ENCODE measurements around the gene PDE2A. TPM values are rescaled to one million over a fixed set of nuclear protein-coding genes. Genes with fewer than 3 reads are reported as not detected.

The PDE2A gene
- total and polyA plus RNA-seq, 8 donors: 3.5 to 548 (median 25.9) TPM

- no peaks in the 10 kb centered on the region for H3K27me3 ChIP-seq
- H3K9me3 ChIP-seq: no peaks in the 10 kb centered on the region
- peak; percentile 40 to 81 for DNase-seq
- TF ChIP-seq CTCF (IDR thresholded peaks at IDR 0.05): no peak
- TF ChIP-seq POLR2AphosphoS5 (IDR thresholded peaks at IDR 0.05): no peak
- intact Hi-C loops (cut with DNase I; ENCODE audit: low total_unique reads): loop anchor here (10.0 kb wide), 1 partner anchor 93 kb away; the partner anchor contains the start of gene ATG16L2
- 0 to 3% (median 2%) methylated on average over 6 to 13 of the region's 13 CpGs for WGBS, 5 donors
- H3K4me1 ChIP-seq: peaks cover 45 to 86% (median 68%) of the 10 kb centered on the region in 4 donors
- peak overlapping the region; percentile 61 to 75 (median 66) for H3K4me3 ChIP-seq
- peak overlapping the region; percentile 84 to 93 (median 88) for H3K27ac ChIP-seq
- H3K36me3 ChIP-seq: peaks cover 0 to 35% (median 23%) of the 10 kb centered on the region in 4 donors
Observed at GRCh38 chr11:72721689-72722049, 47.4 kb upstream of the PDE2A start.

DNA sequence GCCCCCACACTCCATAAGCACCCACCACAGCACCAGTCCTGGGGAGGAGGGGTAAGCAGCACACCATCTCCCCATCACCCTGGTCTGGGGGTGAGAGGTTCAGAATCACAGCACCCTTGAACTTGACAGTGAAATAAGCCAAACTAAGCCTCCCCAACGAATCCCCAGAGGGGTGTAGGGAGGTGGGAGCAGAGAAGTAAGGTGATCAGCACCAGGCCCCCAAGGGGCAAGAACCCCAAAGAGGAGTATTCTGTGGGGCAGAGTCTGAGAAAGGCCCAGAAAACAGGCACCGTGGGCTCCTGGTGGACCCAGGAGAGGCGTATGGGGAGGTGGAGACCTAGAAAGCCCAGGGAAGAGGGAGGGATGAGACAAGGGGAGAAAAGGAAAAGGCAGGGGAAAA, 47.1 kb upstream of the PDE2A start:
- TF ChIP-seq CTCF (IDR thresholded peaks at IDR 0.05): no peak
- no peak for TF ChIP-seq POLR2A (IDR thresholded peaks at IDR 0.05)
- TF ChIP-seq POLR2AphosphoS5 (IDR thresholded peaks at IDR 0.05): no peak
- TF ChIP-seq EP300 (IDR thresholded peaks at IDR 0.05): no peak
- no peaks in the 10 kb centered on the region for H3K27me3 ChIP-seq
- intact Hi-C loops (cut with DNase I; ENCODE audit: low total_unique reads): loop anchor here (10.0 kb wide), 1 partner anchor 94 kb away; the partner anchor contains the start of gene ATG16L2
- H3K9me3 ChIP-seq: no peaks in the 10 kb centered on the region
- no peak for DNase-seq
- peak overlapping the region; percentile 84 to 93 (median 88) for H3K27ac ChIP-seq
- H3K4me1 ChIP-seq: peaks cover 45 to 90% (median 71%) of the 10 kb centered on the region in 4 donors
- H3K4me3 ChIP-seq: peak overlapping the region; percentile 61 to 75 (median 66)
- 3 to 16% (median 7%) methylated on average over 3 of the region's 3 CpGs for WGBS, 5 donors
- peaks cover 0 to 35% (median 25%) of the 10 kb centered on the region in 4 donors for H3K36me3 ChIP-seq

DNA sequence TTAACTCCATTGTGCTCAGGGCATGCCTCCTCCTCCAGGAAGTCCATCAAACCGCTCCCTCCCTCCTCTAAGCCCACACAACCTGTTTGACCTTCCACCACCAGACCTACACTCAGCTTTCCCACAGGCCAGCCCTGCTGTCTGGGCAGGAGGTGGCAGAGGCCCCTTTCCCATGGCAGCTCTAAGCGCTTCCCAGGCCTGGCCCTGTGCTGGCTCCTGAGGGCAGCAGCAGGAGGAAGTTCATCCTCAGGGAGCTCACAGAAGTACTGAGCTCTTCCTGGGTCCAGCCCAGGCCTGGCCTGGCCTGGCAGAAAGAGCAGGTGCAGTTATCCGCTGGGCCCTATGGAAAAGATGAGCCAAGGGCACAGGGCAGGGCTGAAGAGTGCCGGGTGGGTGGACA, 46.6 kb upstream of the PDE2A start:
- WGBS, 5 donors: 25 to 62% (median 36%) methylated on average over 4 of the region's 4 CpGs
- Histone ChIP-seq H3K4me3 (peak overlapping the region; percentile 61 to 75 (median 66)), H3K27ac (peak overlapping the region; percentile 84 to 93 (median 88)), H3K36me3 (peaks cover 0 to 32% (median 25%) of the 10 kb centered on the region in 4 donors), H3K9me3 (no peaks in the 10 kb centered on the region), H3K27me3 (no peaks in the 10 kb centered on the region), H3K4me1 (peaks cover 45 to 88% (median 73%) of the 10 kb centered on the region in 4 donors)
- TF ChIP-seq POLR2AphosphoS5 (IDR thresholded peaks at IDR 0.05) (no peak), CTCF (IDR thresholded peaks at IDR 0.05) (no peak), POLR2A (IDR thresholded peaks at IDR 0.05) (no peak), EP300 (IDR thresholded peaks at IDR 0.05) (no peak)
- intact Hi-C loops (cut with DNase I; ENCODE audit: low total_unique reads): loop anchor here (10.0 kb wide), 1 partner anchor 94 kb away; the partner anchor contains the start of gene ATG16L2
- peak in 1 of 2 donors; percentile 53 for DNase-seq

DNA sequence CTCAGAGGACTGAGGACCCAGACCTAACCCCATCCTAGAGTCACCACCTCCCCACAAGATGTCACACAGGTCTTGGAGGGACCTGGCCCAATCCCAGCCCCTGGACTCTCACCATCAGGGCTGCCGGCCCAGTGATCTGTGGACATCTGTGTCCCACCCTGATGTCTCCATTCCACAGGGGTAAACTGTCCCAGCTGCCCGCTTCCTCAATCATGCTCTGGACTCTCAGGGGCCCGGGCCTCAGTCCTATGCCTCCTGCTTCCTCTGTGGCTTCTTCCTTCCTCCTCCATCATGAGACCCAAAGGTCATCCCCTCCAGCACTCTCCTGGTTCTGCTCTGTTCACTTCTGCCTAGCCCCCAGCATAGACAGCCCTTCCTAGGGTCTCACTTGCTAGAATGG, 45.8 kb upstream of the PDE2A start:
- no peak for DNase-seq
- peak overlapping the region in 3 of 5 donors; percentile 49 to 88 (median 88) for H3K27ac ChIP-seq
- H3K36me3 ChIP-seq: peaks cover 0 to 31% (median 25%) of the 10 kb centered on the region in 4 donors
- intact Hi-C loops (cut with DNase I; ENCODE audit: low total_unique reads): loop anchor here (10.0 kb wide), 1 partner anchor 95 kb away; the partner anchor contains the start of gene ATG16L2
- H3K27me3 ChIP-seq: no peaks in the 10 kb centered on the region
- H3K4me3 ChIP-seq: peak overlapping the region; percentile 61 to 75 (median 66)
- TF ChIP-seq POLR2A (IDR thresholded peaks at IDR 0.05): no peak
- no peaks in the 10 kb centered on the region for H3K9me3 ChIP-seq
- 52 to 72% (median 61%) methylated on average over 3 of the region's 3 CpGs for WGBS, 5 donors
- H3K4me1 ChIP-seq: peaks cover 41 to 86% (median 71%) of the 10 kb centered on the region in 4 donors

DNA sequence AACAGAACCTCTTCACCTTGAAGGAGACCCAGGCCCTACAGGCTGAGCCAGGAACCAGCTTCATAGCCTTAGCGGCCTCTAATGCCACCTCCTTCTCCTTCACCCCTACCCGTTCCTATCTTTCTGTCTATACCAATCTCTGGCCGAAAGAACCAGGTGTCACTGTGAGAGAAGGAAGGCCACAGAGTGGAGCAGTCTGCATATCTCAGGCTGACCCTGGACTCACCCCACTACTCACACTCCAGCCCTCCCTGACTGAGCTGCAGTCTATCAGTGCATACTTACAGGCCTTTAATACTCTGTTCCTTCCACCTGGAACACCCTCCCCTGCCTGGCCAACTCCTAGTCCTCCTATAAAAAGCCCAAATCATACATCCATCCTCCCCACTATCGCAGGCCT, 45.3 kb upstream of the PDE2A start:
- peaks cover 40 to 87% (median 69%) of the 10 kb centered on the region in 4 donors for H3K4me1 ChIP-seq

More for the DNA sequence above, 45.3 kb upstream of the PDE2A start:
- 65 to 80% (median 73%) methylated on average over 4 of the region's 4 CpGs for WGBS, 5 donors
- DNase-seq: no peak
- Histone ChIP-seq H3K4me3 (peak overlapping the region in 2 of 4 donors; percentile 61 to 75), H3K36me3 (peaks cover 0 to 36% (median 25%) of the 10 kb centered on the region in 4 donors), H3K27me3 (no peaks in the 10 kb centered on the region), H3K27ac (peak overlapping the region in 4 of 5 donors; percentile 16 to 88 (median 40)), H3K9me3 (no peaks in the 10 kb centered on the region)
- intact Hi-C loops (cut with DNase I; ENCODE audit: low total_unique reads): no loop called here
- TF ChIP-seq CTCF (IDR thresholded peaks at IDR 0.05) (no peak), EP300 (IDR thresholded peaks at IDR 0.05) (no peak), POLR2AphosphoS5 (IDR thresholded peaks at IDR 0.05) (no peak), POLR2A (IDR thresholded peaks at IDR 0.05) (no peak)
